Esophagus squamous epithelium (tissue), 5 donors: ENCODE results near the gene SERPINE2. TPM values are rescaled to one million over a fixed set of nuclear protein-coding genes. Genes with fewer than 3 reads are reported as not detected.

ENCODE experiments used
- DNase-seq: peaks from one replicate; lab custom pipeline; 2025; lab: John Stamatoyannopoulos, UW
- H3K27ac ChIP-seq, 4 donors: fragments of 200-600 bp; sonication (generic); one replicate each; pipeline ENCODE4 v1.5.1; 2016 to 2019; ENCODE audit warnings: mild to moderate bottlenecking in 1 of 4
- H3K27me3 ChIP-seq, 4 donors: fragments of 200-600 bp; sonication (generic); 1 replicate in 3 of 4; 2 replicates in 1 of 4; pipeline versions ENCODE4 v1.5.1 to v1.6.0; 2017 to 2021; ENCODE audit warnings: antibody characterized with exemption in 1 of 4
- H3K36me3 ChIP-seq, 3 donors: fragments of 200-600 bp; sonication (generic); one replicate each; pipeline ENCODE4 v1.5.1; 2016 to 2019
- H3K4me1 ChIP-seq, 3 donors: fragments of 200-600 bp; sonication (generic); one replicate each; pipeline ENCODE4 v1.5.1; 2017 to 2019
- H3K4me3 ChIP-seq, 4 donors: fragments of 200-600 bp; sonication (generic); 1 replicate in 3 of 4; 2 replicates in 1 of 4; pipeline ENCODE4 v1.5.1; 2016 to 2019; ENCODE audit warnings: mild to moderate bottlenecking in 2 of 4, moderate library complexity in 1 of 4
- H3K9me3 ChIP-seq, 3 donors: fragments of 200-600 bp; sonication (generic); one replicate each; pipeline ENCODE4 v1.5.1; 2016 to 2019
- POLR2A ChIP-seq, 4 donors: fragments of 450-650 bp; IDR thresholded peaks; one replicate each; pipeline ENCODE4 v1.6.1; 2017; ENCODE audit warnings: antibody characterized with exemption in 4 of 4, mild to moderate bottlenecking in 4 of 4, moderate library complexity in 3 of 4
- WGBS, 2 donors: methylation state at CpG; one replicate each; pipeline ENCODE4 v1.1.5; 2018; 5-methylcytosine and 5-hydroxymethylcytosine counted together
- intact Hi-C: fragments of 100-400 bp; cut with DNase I; formaldehyde crosslinking; loops from one replicate; pipeline ENCODE4 v1.15.0; 2022
- total RNA-seq, 4 donors: library from RNA; depleted of rRNA; stranded (reverse); fragments of >200 nt; gene quantifications; one replicate each; pipeline ENCODE4 v1.1.0, GENCODE V29; 2016
- TF ChIP-seq, protein P1 (sequence below), 6 experiments: fragments of 450-650 bp in 4 of 6; fragments of 200-600 bp in 2 of 6; sonication (generic) in 2 of 6; IDR thresholded peaks; one replicate each; pipeline ENCODE4 v1.5.1; 2016 to 2019; ENCODE audit warnings: antibody characterized with exemption in 6 of 6, mild to moderate bottlenecking in 4 of 6, moderate library complexity in 4 of 6
- donor health status: DM: yes; HTN: yes; CAD: no.

SERPINE2 gene
- total RNA-seq, 4 donors from 2014 or later: 18.3 to 43.8 (median 22.1) TPM

DNA sequence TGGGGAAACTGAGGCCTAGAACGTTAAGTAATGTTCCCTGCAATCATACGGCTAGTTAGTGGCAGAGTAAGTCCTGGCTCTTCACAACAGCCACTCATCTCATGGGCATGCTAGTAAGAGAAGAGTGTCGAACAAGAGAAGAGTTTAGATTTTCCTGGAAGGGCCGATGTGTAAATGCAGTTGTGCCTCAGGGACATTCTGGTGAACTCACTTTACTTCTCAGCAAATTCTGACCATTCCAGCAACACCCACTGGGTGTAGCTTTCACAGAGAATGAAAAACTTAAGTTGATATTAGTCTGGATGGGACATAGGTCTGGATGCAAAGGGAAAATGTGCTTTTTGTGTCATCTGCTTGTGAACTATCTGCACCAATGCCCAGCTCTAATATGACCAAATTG, 58.3 kb downstream of the SERPINE2 start:
- WGBS, 2 donors: 79 to 86% methylated on average over 4 of the region's 4 CpGs
- Histone ChIP-seq H3K27ac (no peak overlapping the region), H3K4me3 (no peak overlapping the region), H3K9me3 (no peaks in the 10 kb centered on the region), H3K27me3 (no peaks in the 10 kb centered on the region), H3K4me1 (peaks cover 0 to 13% (median 0%) of the 10 kb centered on the region in 3 donors), H3K36me3 (peaks cover 0 to 27% (median 0%) of the 10 kb centered on the region in 3 donors)
- intact Hi-C loops: no loop called here
- no peak for DNase-seq
- TF ChIP-seq, protein P1, sequence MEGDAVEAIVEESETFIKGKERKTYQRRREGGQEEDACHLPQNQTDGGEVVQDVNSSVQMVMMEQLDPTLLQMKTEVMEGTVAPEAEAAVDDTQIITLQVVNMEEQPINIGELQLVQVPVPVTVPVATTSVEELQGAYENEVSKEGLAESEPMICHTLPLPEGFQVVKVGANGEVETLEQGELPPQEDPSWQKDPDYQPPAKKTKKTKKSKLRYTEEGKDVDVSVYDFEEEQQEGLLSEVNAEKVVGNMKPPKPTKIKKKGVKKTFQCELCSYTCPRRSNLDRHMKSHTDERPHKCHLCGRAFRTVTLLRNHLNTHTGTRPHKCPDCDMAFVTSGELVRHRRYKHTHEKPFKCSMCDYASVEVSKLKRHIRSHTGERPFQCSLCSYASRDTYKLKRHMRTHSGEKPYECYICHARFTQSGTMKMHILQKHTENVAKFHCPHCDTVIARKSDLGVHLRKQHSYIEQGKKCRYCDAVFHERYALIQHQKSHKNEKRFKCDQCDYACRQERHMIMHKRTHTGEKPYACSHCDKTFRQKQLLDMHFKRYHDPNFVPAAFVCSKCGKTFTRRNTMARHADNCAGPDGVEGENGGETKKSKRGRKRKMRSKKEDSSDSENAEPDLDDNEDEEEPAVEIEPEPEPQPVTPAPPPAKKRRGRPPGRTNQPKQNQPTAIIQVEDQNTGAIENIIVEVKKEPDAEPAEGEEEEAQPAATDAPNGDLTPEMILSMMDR (IDR thresholded peaks at IDR 0.05): no peak
- no peak for TF ChIP-seq POLR2A (IDR thresholded peaks at IDR 0.05)

DNA sequence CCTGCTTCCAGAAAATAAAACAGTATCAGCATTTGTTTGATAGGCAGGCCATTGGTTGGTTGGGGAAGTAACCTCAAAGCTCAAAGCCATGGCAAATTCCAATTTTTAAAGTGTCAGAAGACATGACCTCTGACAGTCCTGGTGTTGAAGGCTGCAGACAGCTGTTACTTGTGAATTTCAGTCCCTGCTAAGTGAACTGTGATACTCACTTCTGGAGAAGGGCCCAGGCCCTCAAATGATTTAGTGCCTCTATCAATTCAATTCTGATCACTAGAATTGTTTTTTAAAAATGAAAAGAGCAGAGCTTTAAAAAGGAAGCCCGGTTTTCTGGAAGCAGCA, 58.7 kb downstream of the SERPINE2 start:
- Histone ChIP-seq H3K36me3 (peaks cover 0 to 27% (median 0%) of the 10 kb centered on the region in 3 donors), H3K27ac (no peak overlapping the region), H3K9me3 (no peaks in the 10 kb centered on the region), H3K4me3 (no peak overlapping the region), H3K27me3 (no peaks in the 10 kb centered on the region), H3K4me1 (peaks cover 0 to 14% (median 0%) of the 10 kb centered on the region in 3 donors)
- no peak for DNase-seq
- intact Hi-C loops: no loop called here
- TF ChIP-seq, protein P1 (IDR thresholded peaks at IDR 0.05): no peak
- no peak for TF ChIP-seq POLR2A (IDR thresholded peaks at IDR 0.05)
- WGBS, 2 donors: 75 to 83% methylated on average over 1 of the region's 1 CpG

DNA sequence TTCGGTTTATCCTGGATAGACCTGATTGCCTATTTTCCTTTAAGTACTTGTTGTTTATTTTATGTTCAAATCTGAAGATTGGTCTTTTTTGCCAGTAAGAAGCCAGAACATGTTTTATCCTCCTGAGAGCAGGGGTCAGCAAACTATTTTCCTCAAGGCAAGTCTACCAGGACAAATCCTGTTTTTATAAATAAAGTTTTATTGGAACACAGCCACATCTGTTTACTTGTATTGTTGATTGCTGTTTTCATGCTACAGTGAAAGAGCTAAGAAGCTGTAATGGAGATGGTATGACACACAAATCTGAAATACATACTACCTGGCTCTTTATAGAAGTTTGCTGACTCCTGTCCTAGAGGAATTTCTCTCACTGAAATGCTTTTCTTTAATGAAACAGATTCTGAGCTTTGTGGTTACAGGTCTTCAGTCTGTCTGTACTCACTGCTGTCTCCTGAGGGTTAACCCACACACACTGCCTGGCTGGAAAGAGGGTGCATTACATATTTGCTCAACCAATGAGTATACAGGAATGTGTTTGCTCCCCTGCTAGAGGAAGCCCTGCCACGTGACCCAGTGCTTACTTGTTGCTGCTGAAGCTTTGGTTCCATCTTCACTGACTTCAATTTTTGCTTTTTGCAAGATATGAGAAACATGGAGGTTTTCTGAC, 59.2 kb downstream of the SERPINE2 start:
- Histone ChIP-seq H3K27ac (no peak overlapping the region), H3K4me3 (no peak overlapping the region), H3K27me3 (no peaks in the 10 kb centered on the region), H3K9me3 (no peaks in the 10 kb centered on the region), H3K4me1 (peaks cover 0 to 14% (median 0%) of the 10 kb centered on the region in 3 donors), H3K36me3 (peaks cover 0 to 26% (median 0%) of the 10 kb centered on the region in 3 donors)
- 88 to 94% methylated on average over 2 of the region's 2 CpGs for WGBS, 2 donors
- intact Hi-C loops: no loop called here
- no peak for DNase-seq
- TF ChIP-seq, protein P1 (IDR thresholded peaks at IDR 0.05): no peak
- TF ChIP-seq POLR2A (IDR thresholded peaks at IDR 0.05): no peak

DNA sequence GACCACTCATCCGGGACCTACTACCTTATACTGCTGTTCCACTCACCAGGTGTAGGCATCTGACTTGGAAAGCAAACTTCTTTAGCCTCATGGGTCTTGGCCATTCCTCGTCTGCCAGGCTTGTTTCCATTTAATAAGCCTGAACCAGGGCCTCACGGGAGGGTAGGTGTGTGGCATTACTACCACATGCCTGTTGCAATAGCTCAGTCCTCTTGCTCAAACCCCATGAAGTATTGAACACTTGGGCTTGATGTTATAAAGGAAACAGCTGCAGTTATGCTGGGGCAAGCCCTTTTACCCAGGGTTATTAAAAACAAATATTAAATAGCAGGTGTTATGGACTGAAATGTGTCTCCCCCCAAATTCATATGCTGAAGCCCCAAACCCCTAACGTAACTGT, 60.6 kb downstream of the SERPINE2 start:
- intact Hi-C loops: no loop called here
- Histone ChIP-seq H3K4me3 (no peak overlapping the region), H3K27ac (no peak overlapping the region), H3K9me3 (no peaks in the 10 kb centered on the region), H3K27me3 (no peaks in the 10 kb centered on the region), H3K4me1 (peaks cover 0 to 14% (median 0%) of the 10 kb centered on the region in 3 donors), H3K36me3 (peaks cover 0 to 16% (median 0%) of the 10 kb centered on the region in 3 donors)
- TF ChIP-seq, protein P1 (IDR thresholded peaks at IDR 0.05): no peak
- TF ChIP-seq POLR2A (IDR thresholded peaks at IDR 0.05): no peak
- DNase-seq: no peak
- WGBS, 2 donors: 83 to 86% methylated on average over 4 of the region's 4 CpGs

DNA sequence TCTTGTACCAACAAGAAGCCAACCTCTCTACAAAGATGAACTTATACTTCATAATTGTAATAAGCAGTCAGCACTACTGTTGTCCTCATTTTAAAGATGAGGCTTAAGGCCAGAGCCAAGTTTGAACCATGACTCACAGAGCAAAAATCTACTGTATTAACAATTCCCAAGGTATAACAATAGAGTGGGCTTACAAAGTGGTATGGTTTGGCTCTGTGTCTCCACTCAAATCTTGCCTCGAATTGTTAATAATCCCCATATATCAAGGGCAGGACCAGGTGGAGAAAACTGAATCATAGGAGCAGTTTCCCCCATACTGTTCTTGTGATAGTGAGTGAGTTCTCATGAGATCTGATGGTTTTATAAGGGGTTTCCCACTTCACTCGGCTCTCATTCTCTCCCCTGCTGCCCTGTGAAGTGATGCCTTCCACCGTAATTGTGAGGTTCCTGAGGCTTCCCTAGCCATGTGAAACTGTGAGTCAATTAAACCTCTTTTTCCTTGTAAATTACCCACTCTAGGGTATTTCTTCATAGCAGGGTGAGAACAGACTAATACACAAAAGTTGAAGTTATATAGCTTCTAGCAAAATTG, 62.4 kb downstream of the SERPINE2 start:
- no peak for TF ChIP-seq POLR2A (IDR thresholded peaks at IDR 0.05)
- TF ChIP-seq, protein P1 (IDR thresholded peaks at IDR 0.05): no peak
- Histone ChIP-seq H3K9me3 (no peaks in the 10 kb centered on the region), H3K4me3 (no peak overlapping the region), H3K36me3 (peaks cover 0 to 11% (median 0%) of the 10 kb centered on the region in 3 donors), H3K27ac (peak overlapping the region in 1 of 4 donors; percentile 7), H3K4me1 (peaks cover 0 to 14% (median 0%) of the 10 kb centered on the region in 3 donors), H3K27me3 (no peaks in the 10 kb centered on the region)
- DNase-seq: no peak
- intact Hi-C loops: no loop called here
- 4 to 11% methylated on average over 3 of the region's 3 CpGs for WGBS, 2 donors
